K562 (cell line): ENCODE results near the gene SFI1. TPM values are rescaled to one million over a fixed set of nuclear protein-coding genes. Genes with fewer than 3 reads are reported as not detected.
A peak's percentile ranks its signal among the peaks of the same experiment; 100 is the strongest.

ENCODE experiments used
- ATAC-seq: fragments of 200-7000 bp; cut with Tn5 transposase; 3 replicates; pipeline ENCODE4 v1.9.1; 2020; ENCODE audit warnings: moderate library complexity
- BruUV-seq: library from RNA; stranded (reverse); fragments of 400-500 nt; replicated peaks from 2 replicates; lab custom pipeline; 2021; lab: Mats Ljungman, UMichigan
- CTCF ChIA-PET: fragments of 300-600 bp; formaldehyde crosslinking; extraction: SDS; loops from one replicate; lab custom pipeline; 2021; ENCODE audit warnings: low intra/inter-chr PET ratio; lab: Yijun Ruan, JAX
- POLR2A ChIA-PET: fragments of 300-600, 350-650 bp; sonication (Branson Sonifier 250); formaldehyde crosslinking; extraction: SDS; loops from one replicate; lab custom pipeline; 2021; ENCODE audit warnings: antibody characterized with exemption, inconsistent platforms; lab: Yijun Ruan, JAX
- DNase-seq, 4 experiments: peaks; one replicate each; pipeline versions ENCODE4 v3.0.0 to v3.0.0-alpha.2; 2011 to 2018; ENCODE audit warnings: low spot score in 3 of 4, mixed read lengths in 3 of 4; ENCODE audit errors: extremely low read depth in 1 of 4
- FAIRE-seq: peaks from 2 replicates; lab custom pipeline; 2011; peaks lifted over from hg19 to GRCh38; lab: Jason Lieb, UNC
- H2AFZ ChIP-seq: 2 replicates; pipeline ENCODE4 v1.6.0; 2011; ENCODE audit warnings: low read depth, low read length, control low read depth, inconsistent platforms
- H3K27ac ChIP-seq: fragments of 200-600 bp; 3 replicates; pipeline ENCODE4 v1.8.0; 2011; ENCODE audit warnings: low read depth, mild to moderate bottlenecking, control low read depth, inconsistent platforms, low read length, moderate library complexity, mixed read lengths; ENCODE audit errors: extremely low read depth
- H3K27me3 ChIP-seq, 2 experiments: fragments of 300-600 bp in 1 of 2; 2 replicates in 1 of 2; 3 replicates in 1 of 2; pipeline versions ENCODE4 v1.6.0 to v1.8.0; 2011; ENCODE audit warnings: inconsistent platforms in 2 of 2, low read length in 2 of 2, mild to moderate bottlenecking in 1 of 2, mixed read lengths in 1 of 2, moderate library complexity in 1 of 2; ENCODE audit not compliant: control insufficient read depth in 2 of 2, insufficient read depth in 2 of 2
- H3K36me3 ChIP-seq: fragments of 300-600 bp; 3 replicates; pipeline ENCODE4 v1.8.0; 2011; ENCODE audit warnings: mild to moderate bottlenecking, low read length, inconsistent platforms; ENCODE audit not compliant: control insufficient read depth, insufficient read depth
- H3K4me1 ChIP-seq, 2 experiments: fragments of 200-600 bp in 1 of 2; replicated peaks in 1 of 2; 2 replicates in 1 of 2; 3 replicates in 1 of 2; pipeline versions ENCODE4 v1.5.1 to v1.8.0; 2011; ENCODE audit warnings: inconsistent platforms in 2 of 2, low read length in 2 of 2, mild to moderate bottlenecking in 1 of 2, mixed read lengths in 1 of 2, moderate library complexity in 1 of 2; ENCODE audit not compliant: control insufficient read depth in 2 of 2, insufficient read depth in 2 of 2
- H3K4me2 ChIP-seq: 2 replicates; pipeline ENCODE4 v1.6.1; 2011; ENCODE audit warnings: low read length, control low read depth, inconsistent platforms, mixed read lengths; ENCODE audit not compliant: insufficient read depth
- H3K4me3 ChIP-seq: fragments of 200-600 bp; sonication (generic), shearing (Covaris generic); 2 replicates; pipeline ENCODE4 v1.5.1; 2016; ENCODE audit warnings: control low read depth, inconsistent platforms
- H3K79me2 ChIP-seq: fragments of 200-600 bp; 3 replicates; pipeline ENCODE4 v1.8.0; 2011; ENCODE audit warnings: low read length, inconsistent platforms; ENCODE audit not compliant: control insufficient read depth, insufficient read depth
- H3K9ac ChIP-seq, 2 experiments: 2 replicates each; pipeline versions ENCODE4 v1.6.0 to v1.6.1; 2011; ENCODE audit warnings: low read depth in 2 of 2, low read length in 2 of 2, control low read depth in 1 of 2, inconsistent platforms in 1 of 2, mild to moderate bottlenecking in 1 of 2, mixed read lengths in 1 of 2; ENCODE audit not compliant: insufficient read depth in 1 of 2
- H3K9me1 ChIP-seq: one replicate; pipeline ENCODE4 v1.6.0; 2011; ENCODE audit warnings: inconsistent platforms, mild to moderate bottlenecking, low read length, moderate library complexity; ENCODE audit not compliant: control insufficient read depth, insufficient read depth
- H3K9me3 ChIP-seq: replicated peaks from 2 replicates; pipeline ENCODE4 v1.5.1; 2011; ENCODE audit warnings: low read depth, low read length, inconsistent platforms; ENCODE audit not compliant: control insufficient read depth, insufficient read depth
- H4K20me1 ChIP-seq: replicated peaks from 2 replicates; pipeline ENCODE4 v1.6.1; 2011; ENCODE audit warnings: low read length, inconsistent platforms, mixed read lengths; ENCODE audit not compliant: control insufficient read depth, insufficient read depth
- ATF1 ChIP-seq, 2 experiments: fragments of 450-650 bp in 1 of 2; IDR thresholded peaks; 2 replicates each; pipeline ENCODE4 v1.6.1; 2016; ENCODE audit warnings: missing compliant biosample characterization in 1 of 2, missing genetic modification characterization in 1 of 2
- BHLHE40 ChIP-seq: IDR thresholded peaks from 2 replicates; pipeline ENCODE4 v1.6.1; 2011; ENCODE audit warnings: low read length, improper control_type of control experiment
- CXXC5 ChIP-seq: fragments of 250-450 bp; sonication (Bioruptor Pico); IDR thresholded peaks from 2 replicates; pipeline ENCODE4 v1.8.0; 2022; ENCODE audit warnings: inconsistent platforms, mild to moderate bottlenecking, moderate library complexity
- DDX20 ChIP-seq: fragments of 450-650 bp; IDR thresholded peaks from 2 replicates; pipeline ENCODE4 v1.6.1; 2016; ENCODE audit warnings: missing genetic modification characterization, low read depth, mild to moderate bottlenecking, missing compliant biosample characterization, moderate library complexity
- DPF2 ChIP-seq: fragments of 450-650 bp; IDR thresholded peaks from 2 replicates; pipeline ENCODE4 v1.6.1; 2016
- ESRRA ChIP-seq: fragments of 450-650 bp; IDR thresholded peaks from 2 replicates; pipeline ENCODE4 v1.6.1; 2014; ENCODE audit warnings: low read depth, mild to moderate bottlenecking, moderate library complexity, borderline replicate concordance
- GABPB2 ChIP-seq: fragments of 250-450 bp; sonication (Bioruptor Pico); conservative IDR thresholded peaks from 2 replicates; pipeline ENCODE4 v1.5.1; 2021; ENCODE audit warnings: mild to moderate bottlenecking
- HNRNPH1 ChIP-seq: fragments of 200-400 bp; formaldehyde crosslinking; optimal IDR thresholded peaks from 2 replicates; pipeline ENCODE3; 2017; ENCODE audit warnings: low read depth, mild to moderate bottlenecking, low read length, moderate library complexity
- MAFK ChIP-seq: IDR thresholded peaks from 2 replicates; pipeline ENCODE4 v1.6.1; 2011; ENCODE audit warnings: low read length, improper control_type of control experiment
- MBD2 ChIP-seq: sonication (generic); IDR thresholded peaks from 2 replicates; pipeline ENCODE4 v1.6.1; 2016; ENCODE audit warnings: low read depth, borderline replicate concordance
- MYC ChIP-seq, 2 experiments: fragments of 250-450 bp in 1 of 2; sonication (Bioruptor Pico) in 1 of 2; IDR thresholded peaks; 2 replicates each; pipeline versions ENCODE4 v1.5.1 to v1.6.1; 2012 to 2021; ENCODE audit warnings: low read depth in 2 of 2, borderline replicate concordance in 1 of 2, improper control_type of control experiment in 1 of 2, low read length in 1 of 2, mild to moderate bottlenecking in 1 of 2, moderate library complexity in 1 of 2
- NEUROD1 ChIP-seq: fragments of 150-350 bp; IDR thresholded peaks from 2 replicates; pipeline ENCODE4 v1.6.1; 2014; ENCODE audit warnings: borderline replicate concordance, low read length, low read depth; ENCODE audit not compliant: partially characterized antibody
- NONO ChIP-seq, 2 experiments: fragments of 200-400 bp in 1 of 2; fragments of 450-650 bp in 1 of 2; formaldehyde crosslinking in 1 of 2; IDR thresholded peaks; 2 replicates each; pipeline ENCODE4 v1.6.1; 2017; ENCODE audit warnings: low read depth in 2 of 2, mild to moderate bottlenecking in 2 of 2, moderate library complexity in 2 of 2, low read length in 1 of 2
- NR1H2 ChIP-seq: sonication (generic); formaldehyde crosslinking; IDR thresholded peaks from 2 replicates; pipeline ENCODE4 v1.4.0; 2020; ENCODE audit warnings: mild to moderate bottlenecking, missing genetic modification reagents
- RFX1 ChIP-seq: fragments of 450-650 bp; IDR thresholded peaks from 2 replicates; pipeline ENCODE4 v1.6.1; 2016; ENCODE audit warnings: mild to moderate bottlenecking, moderate library complexity
- RNF2 ChIP-seq: sonication (generic); IDR thresholded peaks from 2 replicates; pipeline ENCODE4 v1.6.1; 2016
- SIN3B ChIP-seq: fragments of 450-650 bp; IDR thresholded peaks from 2 replicates; pipeline ENCODE4 v1.6.1; 2017; ENCODE audit warnings: low read depth, mild to moderate bottlenecking, moderate library complexity
- TEAD4 ChIP-seq, 2 experiments: sonication (generic) in 1 of 2; formaldehyde crosslinking in 1 of 2; IDR thresholded peaks; 2 replicates each; pipeline versions ENCODE4 v1.6.1 to v1.8.0; 2012 to 2022; ENCODE audit warnings: borderline replicate concordance in 1 of 2, inconsistent platforms in 1 of 2, low read length in 1 of 2, mild to moderate bottlenecking in 1 of 2, missing genetic modification reagents in 1 of 2
- TRIM24 ChIP-seq, 2 experiments: fragments of 450-650 bp; IDR thresholded peaks; 2 replicates each; pipeline ENCODE4 v1.6.1; 2016
- ZNF354B ChIP-seq: fragments of 250-450 bp; sonication (Bioruptor Pico); IDR thresholded peaks from 2 replicates; pipeline ENCODE4 v1.4.0; 2020
- ZNF444 ChIP-seq: fragments of 250-450 bp; sonication (Bioruptor Pico); IDR thresholded peaks from 2 replicates; pipeline ENCODE4 v1.4.0; 2020; ENCODE audit warnings: mild to moderate bottlenecking, moderate library complexity
- ZNF77 ChIP-seq: fragments of 250-450 bp; sonication (Bioruptor Pico); IDR thresholded peaks from 2 replicates; pipeline ENCODE4 v1.5.0; 2020
- ZNF780A ChIP-seq: fragments of 250-450 bp; sonication (Bioruptor Pico); IDR thresholded peaks from 2 replicates; pipeline ENCODE4 v1.5.0; 2021; ENCODE audit warnings: mild to moderate bottlenecking
- WGBS: fragments of 100-300 bp; shearing (Covaris generic); methylation state at CpG from one replicate; pipeline ENCODE4 v1.1.6; 2016; ENCODE audit warnings: low coverage, mixed read lengths; ENCODE audit not compliant: insufficient coverage; ENCODE audit errors: missing lambda C conversion rate; 5-methylcytosine and 5-hydroxymethylcytosine counted together
- in situ Hi-C: fragments of 300-500 bp; cut with MboI; formaldehyde crosslinking; loops from 4 replicates; pipeline ENCODE4 v1.15.0; 2018; ENCODE audit warnings: inconsistent platforms, mixed read lengths
- intact Hi-C: fragments of 100-400 bp; cut with micrococcal nuclease; formaldehyde crosslinking; loops from 2 replicates; pipeline ENCODE4 v1.14.2; 2022
- polyA plus RNA-seq, 8 experiments: library from polyadenylated mRNA; depleted of rRNA in 4 of 8; stranded (reverse) in 5 of 8; unstranded in 3 of 8; fragments of >200 nt; fragmentation: Nextera tagmentation in 2 of 8; fragmentation: Illumina TruSeq in 1 of 8; extraction: Ambion mirVana in 2 of 8; extraction: Trizol in 1 of 8; gene quantifications; 2 replicates each; pipeline versions ENCODE4 v1.2.1 to v1.2.3, GENCODE V29; 2011 to 2014; ENCODE audit warnings: inconsistent platforms in 1 of 8, missing spikeins in 1 of 8
- total RNA-seq, 7 experiments: library from RNA; depleted of rRNA in 6 of 7; stranded (reverse); fragments of >200 nt in 6 of 7; fragmentation: Illumina TruSeq in 2 of 7; extraction: Trizol in 2 of 7; gene quantifications; 2 replicates each; pipeline versions ENCODE4 v1.2.1 to v1.2.3, GENCODE V29; 2011 to 2021; ENCODE audit warnings: low replicate concordance in 1 of 7
- TF ChIP-seq, protein P1 (sequence below): fragments of 450-650 bp; formaldehyde crosslinking; IDR thresholded peaks from 2 replicates; pipeline ENCODE4 v1.4.0; 2020; ENCODE audit warnings: mild to moderate bottlenecking, mixed read lengths

Gene SFI1
- total and polyA plus RNA-seq, 9 of the 15 experiments (the other 6 are each of a cell fraction or from before 2014, with no cell fraction given): 3.0 to 25.6 (median 14.1) TPM

DNA sequence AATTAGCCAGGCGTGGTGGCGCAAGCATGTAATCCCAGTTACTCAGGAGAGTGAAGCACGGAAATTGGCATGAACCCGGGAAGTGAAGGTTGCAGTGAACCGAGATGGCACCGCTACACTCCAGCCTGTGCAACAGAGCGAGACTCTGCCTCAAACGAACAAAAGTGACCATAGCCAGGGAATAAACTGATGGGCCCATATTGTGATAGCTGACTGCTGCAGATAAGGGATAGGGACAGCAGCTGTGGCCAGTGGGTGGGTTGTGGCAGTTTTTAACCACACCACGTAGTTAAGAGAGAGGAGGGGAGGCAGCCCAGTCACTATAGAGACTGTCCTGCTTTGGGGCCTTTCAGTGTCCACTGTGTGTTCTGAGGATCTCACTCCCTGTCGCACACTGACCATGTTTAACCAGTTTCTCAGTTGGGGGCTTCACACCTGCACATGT, 106.8 kb downstream of the SFI1 start:
- no peaks in the 10 kb centered on the region for H3K79me2 ChIP-seq
- intact Hi-C loops (loop anchor here (2.0 kb wide), 1 partner anchor 18 kb away; no protein-coding TSS in a partner anchor), in situ Hi-C loops (no loop called here)
- peak overlapping the region; percentile 77 for H3K27ac ChIP-seq
- H3K36me3 ChIP-seq: peaks cover 20% of the 10 kb centered on the region; the same call in 2 of the 3 replicates
- peak overlapping the region; percentile 66 for H2AFZ ChIP-seq
- H3K4me3 ChIP-seq: no peak overlapping the region
- H3K9ac ChIP-seq: peak overlapping the region in 1 of 2 experiments; percentile 51; a peak in 3 of 4 replicates
- WGBS: 30% methylated on average over 10 of the region's 10 CpGs
- ATAC-seq: peak; percentile 91
- CTCF ChIA-PET: no interaction called here
- peak overlapping the region; percentile 63 for H3K4me2 ChIP-seq
- H4K20me1 ChIP-seq: no peaks in the 10 kb centered on the region
- POLR2A ChIA-PET: interaction anchor here (0.6 to 3.4 kb wide), 5 partner anchors 10 to 985 kb away, joined by 3 to 14 read pairs (median 4); no protein-coding TSS in a partner anchor
- peaks cover 20 to 33% of the 10 kb centered on the region in 2 experiments; a peak in 4 of 5 replicates for H3K4me1 ChIP-seq
- peak; percentile 48 to 77 (median 65) for DNase-seq
- H3K27me3 ChIP-seq: no peaks in the 10 kb centered on the region
- H3K9me1 ChIP-seq: peaks cover 8% of the 10 kb centered on the region
- H3K9me3 ChIP-seq: no peaks in the 10 kb centered on the region
- no TSS peak for BruUV-seq
- FAIRE-seq: peak; percentile 97
- 0 out of 2 replicates have a peak, but pooled peaks have one; percentile 26 for TF ChIP-seq MBD2
- TF ChIP-seq HNRNPH1: no peak
- TF ChIP-seq ATF1 (CRISPR knock-in tag; IDR thresholded peaks at IDR 0.05): no peak
- peak; percentile 53; the same call in 1 of the 2 replicates for TF ChIP-seq ATF1 (tag; IDR thresholded peaks at IDR 0.05)
- TF ChIP-seq ZNF780A: no peak
- peak; percentile 55 for TF ChIP-seq RFX1
- 0 out of 4 replicates have a peak, but pooled peaks of 1 of the 2 experiments have one; percentile 30 for TF ChIP-seq TRIM24 (IDR thresholded peaks at IDR 0.05)
- no peak for TF ChIP-seq NR1H2
- TF ChIP-seq SIN3B: no peak
- TF ChIP-seq RNF2: 0 out of 2 replicates have a peak, but pooled peaks have one; percentile 33
- 0 out of 2 replicates have a peak, but pooled peaks have one; percentile 40 for TF ChIP-seq ESRRA
- TF ChIP-seq, protein P1, sequence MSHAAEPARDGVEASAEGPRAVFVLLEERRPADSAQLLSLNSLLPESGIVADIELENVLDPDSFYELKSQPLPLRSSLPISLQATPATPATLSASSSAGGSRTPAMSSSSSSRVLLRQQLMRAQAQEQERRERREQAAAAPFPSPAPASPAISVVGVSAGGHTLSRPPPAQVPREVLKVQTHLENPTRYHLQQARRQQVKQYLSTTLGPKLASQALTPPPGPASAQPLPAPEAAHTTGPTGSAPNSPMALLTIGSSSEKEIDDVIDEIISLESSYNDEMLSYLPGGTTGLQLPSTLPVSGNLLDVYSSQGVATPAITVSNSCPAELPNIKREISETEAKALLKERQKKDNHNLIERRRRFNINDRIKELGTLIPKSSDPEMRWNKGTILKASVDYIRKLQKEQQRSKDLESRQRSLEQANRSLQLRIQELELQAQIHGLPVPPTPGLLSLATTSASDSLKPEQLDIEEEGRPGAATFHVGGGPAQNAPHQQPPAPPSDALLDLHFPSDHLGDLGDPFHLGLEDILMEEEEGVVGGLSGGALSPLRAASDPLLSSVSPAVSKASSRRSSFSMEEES (CRISPR knock-in tag): no peak
- TF ChIP-seq MAFK: no peak
- TF ChIP-seq CXXC5 (CRISPR knock-in tag): 0 out of 2 replicates have a peak, but pooled peaks have one; percentile 22
- no peak for TF ChIP-seq DDX20 (tag)
- TF ChIP-seq TEAD4 (IDR thresholded peaks at IDR 0.05; ENCODE audit: low read length): peak; percentile 91
- TF ChIP-seq TEAD4 (CRISPR knock-in tag; IDR thresholded peaks at IDR 0.05; ENCODE audit: borderline replicate concordance): no peak
- TF ChIP-seq ZNF444 (CRISPR knock-in tag): no peak
- TF ChIP-seq DPF2: peak; percentile 82
- TF ChIP-seq MYC (IDR thresholded peaks at IDR 0.05; ENCODE audit: low read depth, low read length): no peak
- TF ChIP-seq MYC (CRISPR knock-in tag; IDR thresholded peaks at IDR 0.05; ENCODE audit: borderline replicate concordance, low read depth): no peak
- TF ChIP-seq NONO (IDR thresholded peaks at IDR 0.05; ENCODE audit: low read depth in 2 of 2, low read length in 1 of 2): no peak
- peak; percentile 48 for TF ChIP-seq NEUROD1
- no peak for TF ChIP-seq GABPB2
- no peak for TF ChIP-seq BHLHE40
- no peak for TF ChIP-seq ZNF354B
- TF ChIP-seq ZNF77: no peak
